Left renal cortex interstitium (tissue), 4 donors: ENCODE measurements around the gene CFAP97. TPM values are rescaled to one million over a fixed set of nuclear protein-coding genes. Genes with fewer than 3 reads are reported as not detected.
"Not testable (repeated sequence)": the region's sequence is repeated elsewhere in the genome, so short reads cannot be mapped to it uniquely, and the experiment has no call there.

Experiments used
- DNase-seq, 4 donors: peaks; one replicate each; pipeline ENCODE4 v3.0.0-alpha.2; 2013; ENCODE audit warnings: low read depth in 4 of 4, low spot score in 2 of 4, missing footprints in 1 of 4
- polyA plus RNA-seq, 4 donors: library from polyadenylated mRNA; unstranded; fragments of 120-200 nt; gene quantifications; one replicate each; pipeline ENCODE4 v1.2.1, GENCODE V29; 2013; ENCODE audit not compliant: insufficient read length in 4 of 4

The CFAP97 gene
- polyA plus RNA-seq, 4 donors: 42.1 to 53.6 (median 45.5) TPM

GRCh38 chr4:185224597-185224996, 20.8 kb upstream of the CFAP97 start:
- DNase-seq: no peak

GRCh38 chr4:185222598-185222997, 18.8 kb upstream of the CFAP97 start:
- no peak for DNase-seq

GRCh38 chr4:185221912-185222311, 18.1 kb upstream of the CFAP97 start:
- no peak for DNase-seq

DNA sequence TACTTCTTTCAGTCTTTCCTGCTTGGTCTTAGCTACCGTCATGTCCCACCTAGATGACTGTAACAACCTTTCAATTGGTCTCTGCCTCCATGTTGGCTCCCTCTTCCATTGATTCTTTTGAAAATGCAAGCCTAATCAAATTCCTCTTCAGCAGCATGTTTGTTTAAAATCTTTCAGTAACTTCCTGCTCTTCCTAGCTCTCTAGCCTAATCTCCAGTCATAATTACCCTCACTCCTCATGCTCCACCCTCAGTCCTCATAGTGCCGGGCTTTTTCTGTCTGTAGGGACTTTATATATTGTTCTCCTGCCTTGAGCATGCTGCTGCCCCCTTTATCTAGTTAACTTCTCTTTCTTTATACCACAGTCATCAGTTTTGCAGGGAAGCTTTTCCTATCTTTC, 17.7 kb upstream of the CFAP97 start:
- no peak for DNase-seq

DNA sequence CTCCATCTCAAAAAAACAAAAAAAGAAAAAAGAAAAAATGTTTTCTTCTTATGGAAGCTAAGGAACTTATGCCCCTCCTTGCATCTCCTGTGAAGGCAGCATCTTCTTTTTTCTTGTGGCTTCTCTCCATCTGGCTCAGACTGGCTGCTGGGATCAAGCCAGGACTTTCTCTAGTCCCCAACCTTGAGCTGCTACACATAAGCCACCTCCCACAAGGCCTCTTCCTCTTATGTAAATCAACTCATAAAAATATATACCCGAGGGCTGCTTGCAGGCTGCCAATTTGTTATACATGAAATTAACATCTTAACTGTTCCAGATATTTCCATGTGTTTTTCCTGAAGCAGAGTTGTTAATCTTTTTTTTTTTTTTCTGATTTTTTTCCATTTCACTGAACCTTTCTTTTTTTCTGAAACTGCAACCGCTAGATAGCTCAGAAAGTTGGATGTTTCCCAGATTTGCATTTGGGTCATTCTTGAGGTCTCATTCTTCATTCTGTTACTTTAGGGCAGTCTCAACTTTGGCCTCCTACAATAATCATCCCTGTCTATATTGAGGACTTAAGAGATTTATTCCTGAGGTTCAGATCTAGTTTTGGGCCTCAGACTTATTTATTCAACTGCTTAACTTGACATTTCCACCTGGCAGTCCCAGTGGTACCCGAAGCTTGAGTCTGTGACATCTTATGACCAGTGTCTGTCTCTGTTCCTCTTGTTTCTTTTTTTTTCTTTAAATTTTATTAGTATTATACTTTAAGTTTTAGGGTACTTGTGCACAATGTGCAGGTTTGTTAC, 15.9 kb upstream of the CFAP97 start:
- DNase-seq: no peak

- DNase-seq: no peak
These were observed 14.5 kb upstream of the CFAP97 start for GRCh38 chr4:185218312-185218711.

GRCh38 chr4:185217408-185217975, 13.7 kb upstream of the CFAP97 start:
- DNase-seq: no peak

GRCh38 chr4:185215261-185215660, 11.5 kb upstream of the CFAP97 start:
- no peak for DNase-seq

- no peak for DNase-seq
These were observed 10.1 kb upstream of the CFAP97 start for GRCh38 chr4:185213877-185214276.

GRCh38 chr4:185212581-185212980, 8.8 kb upstream of the CFAP97 start:
- DNase-seq: no peak

DNA sequence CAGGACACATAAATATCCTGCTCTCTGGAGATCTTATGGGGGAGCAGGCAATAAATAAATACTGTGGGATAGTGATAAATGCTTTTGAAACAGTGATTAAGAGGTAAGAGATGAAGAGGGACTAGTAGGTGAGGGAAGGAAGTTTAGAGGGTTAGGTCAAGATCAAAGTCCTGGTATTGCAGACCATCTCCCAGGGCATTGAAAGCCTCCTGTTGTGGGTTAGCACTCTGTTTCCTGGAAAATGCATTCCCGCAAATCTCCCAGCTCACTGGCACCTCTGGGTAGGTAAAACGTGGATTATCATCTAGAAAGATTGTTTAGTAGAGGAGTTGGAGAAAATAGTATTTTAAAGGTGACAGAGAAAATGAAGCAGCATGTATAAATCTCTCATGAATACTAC, 7.8 kb upstream of the CFAP97 start:
- no peak for DNase-seq

GRCh38 chr4:185211035-185211434, 7.2 kb upstream of the CFAP97 start:
- DNase-seq: no peak

DNA sequence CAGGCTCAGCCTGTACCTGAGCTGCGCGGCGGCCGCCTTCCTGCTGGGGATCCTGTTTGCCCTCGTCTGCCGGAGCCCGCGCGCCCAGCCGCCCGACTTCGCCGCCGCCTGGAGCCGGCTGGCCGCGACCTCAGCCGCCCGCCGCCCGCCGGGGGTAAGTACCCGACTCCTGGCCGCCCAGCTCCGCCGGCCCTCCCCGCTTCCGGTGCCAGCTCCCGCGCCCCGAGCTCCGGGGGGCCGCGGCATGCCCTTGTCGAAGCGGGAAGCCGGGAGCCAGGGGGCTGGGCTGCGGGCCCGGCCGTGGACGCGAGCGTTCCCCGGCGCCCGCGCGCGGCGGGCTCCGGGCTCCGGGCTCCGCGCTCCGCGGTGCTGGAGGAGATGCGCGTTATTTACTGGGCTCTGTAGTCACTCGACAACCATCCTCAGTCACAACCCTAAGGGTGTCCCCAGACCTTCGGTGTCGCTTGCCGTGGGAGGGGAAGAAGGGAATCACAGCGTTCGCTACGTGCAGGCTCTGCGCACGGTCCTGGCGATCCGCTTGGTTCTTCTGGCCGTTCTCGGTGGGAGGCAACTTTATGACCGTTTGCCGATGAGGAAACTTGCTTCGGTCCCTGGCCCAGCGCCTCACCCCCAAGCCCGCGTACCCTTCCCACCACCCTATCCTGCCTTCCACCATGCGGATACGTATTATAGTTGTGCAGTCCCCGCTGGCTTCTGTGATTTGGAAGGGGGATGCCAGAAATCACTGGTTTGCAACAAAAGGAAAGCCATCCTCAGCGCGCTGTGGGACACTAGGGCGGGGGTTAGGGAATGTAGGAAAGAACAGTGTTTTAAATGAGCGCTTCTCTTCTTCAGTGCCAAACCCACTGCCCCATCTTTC, 6.5 kb upstream of the CFAP97 start:
- DNase-seq: no peak

DNA sequence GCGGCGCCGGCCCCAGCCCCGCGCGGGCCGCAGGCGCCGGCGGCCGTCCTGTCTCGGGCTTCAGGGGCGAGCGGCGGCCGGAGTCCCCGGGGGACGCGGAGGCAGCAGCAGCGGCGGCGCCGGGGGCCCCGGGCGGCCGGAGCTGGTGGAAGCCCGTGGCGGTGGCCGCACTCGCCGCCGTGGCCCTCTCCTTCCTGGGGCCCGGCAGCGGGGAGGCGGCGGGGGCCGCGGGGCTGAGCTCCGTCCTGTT, 6.0 kb upstream of the CFAP97 start:
- DNase-seq: not testable (repeated sequence)

- no peak for DNase-seq
These were observed 5.4 kb upstream of the CFAP97 start, which contains the start of gene SNX25 for GRCh38 chr4:185209031-185209851. SNX25 (plus strand) TSS chr4:185209598; CDS start chr4:185209827, 229 bp downstream.

DNA sequence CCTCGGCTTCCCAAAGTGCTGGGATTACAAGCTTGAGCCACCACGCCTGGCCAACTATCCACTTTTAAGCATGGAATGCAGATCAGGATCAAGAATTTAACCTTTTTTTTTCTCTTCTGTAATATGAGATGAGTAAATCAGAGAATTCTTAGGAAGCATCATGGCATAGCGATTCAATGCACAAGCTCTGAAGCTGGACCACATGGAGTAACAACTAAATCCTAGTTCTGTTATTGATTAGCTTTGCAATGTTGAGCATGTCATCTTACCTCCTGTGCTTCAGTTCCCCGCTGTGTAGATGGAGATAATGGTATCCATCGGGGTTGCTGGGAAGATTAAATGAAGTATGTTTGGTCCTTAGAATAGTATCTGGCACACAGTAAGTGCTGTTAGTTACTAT, 3.7 kb upstream of the CFAP97 start:
- DNase-seq: no peak

DNA sequence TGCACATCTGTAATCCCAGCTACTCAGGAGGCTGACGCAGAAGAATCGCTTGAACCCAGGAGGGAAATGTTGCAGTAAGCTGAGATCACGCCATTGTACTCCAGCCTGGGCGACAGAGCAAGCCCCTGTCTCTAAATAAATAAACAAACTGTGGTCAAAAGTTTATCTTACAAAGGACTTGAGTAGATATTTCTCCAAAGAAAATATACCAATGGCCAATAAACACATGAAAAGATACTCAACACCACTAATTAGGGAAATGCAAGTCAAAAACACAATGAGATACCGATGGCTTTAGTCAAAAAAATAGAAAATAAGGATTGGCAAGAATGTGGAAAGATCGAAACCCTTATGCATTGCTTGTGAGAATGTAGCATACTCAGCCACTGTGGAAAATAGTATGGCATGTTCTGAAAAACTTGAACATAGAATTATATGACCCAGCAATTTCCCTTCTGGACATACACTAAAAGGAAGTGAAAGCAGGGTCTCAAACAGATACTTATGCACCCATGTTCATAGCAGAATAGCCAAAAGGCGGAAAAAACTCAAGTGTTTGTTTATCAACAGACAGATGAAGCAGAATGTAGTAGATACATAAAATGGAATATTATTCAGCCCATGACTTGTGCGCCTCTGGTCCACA, 2.0 kb upstream of the CFAP97 start:
- no peak for DNase-seq

- not testable (repeated sequence) for DNase-seq
These were observed 1.3 kb upstream of the CFAP97 start for GRCh38 chr4:185205073-185205472.

DNA sequence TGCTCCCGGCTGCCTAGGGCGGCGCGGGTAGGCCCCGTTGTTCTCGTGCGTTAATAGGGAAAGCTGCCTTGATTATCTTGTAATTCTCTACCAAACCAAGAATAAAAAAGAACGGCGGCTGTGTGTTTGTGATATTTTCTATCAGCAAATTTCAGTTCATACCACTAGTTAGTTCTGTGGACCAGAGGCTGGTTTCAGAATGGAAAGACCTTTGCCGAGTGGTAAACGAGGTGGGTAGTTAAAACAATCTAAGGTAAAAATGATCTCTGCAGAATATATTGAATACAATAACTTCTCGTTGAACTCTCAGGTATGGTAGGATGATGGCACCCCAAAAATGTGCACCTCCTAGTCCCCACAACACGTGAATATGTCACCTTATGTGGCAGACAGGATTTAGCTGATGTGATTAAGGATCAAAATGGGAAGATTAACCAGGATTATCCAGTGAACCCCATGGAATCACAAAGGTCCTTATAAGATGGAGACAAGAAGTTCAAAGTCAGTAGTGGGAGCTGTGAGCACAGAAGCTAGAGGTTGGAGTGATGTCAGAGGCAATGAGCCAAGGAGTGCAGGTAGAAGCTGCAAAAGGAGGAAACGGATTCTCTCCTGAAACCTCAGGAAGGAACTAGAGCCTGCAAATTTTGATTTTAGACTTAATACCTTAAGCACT, 574 bp upstream of the CFAP97 start:
- no peak for DNase-seq

DNA sequence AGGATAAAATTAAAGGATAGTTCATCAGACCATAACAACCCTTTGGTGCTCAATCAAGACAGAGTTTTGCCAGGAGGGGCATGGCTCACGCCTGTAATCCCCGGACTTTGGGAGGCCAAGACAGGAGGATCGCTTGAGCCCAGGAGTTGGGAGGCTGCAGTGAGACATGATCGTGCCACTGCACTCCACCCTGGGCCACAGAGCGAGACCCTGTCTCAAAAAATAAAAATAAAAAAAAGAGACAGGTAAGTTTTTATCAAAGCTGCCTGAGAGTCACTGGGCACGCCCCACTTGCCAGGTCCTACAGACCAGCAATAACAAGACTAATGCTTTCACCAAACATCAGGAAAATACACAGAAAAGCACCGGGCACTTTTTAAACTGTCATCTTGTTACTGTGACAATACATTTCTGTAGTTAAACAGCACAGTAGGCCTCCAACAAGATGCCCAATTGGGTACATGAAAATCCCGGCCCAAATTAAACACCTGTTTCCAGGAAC, 765 bp downstream of the CFAP97 start:
- DNase-seq: no peak
